T-helper 9 cell (primary cell): ENCODE data around the gene KRT39.
"Not testable (repeated sequence)": the region's sequence is repeated elsewhere in the genome, so short reads cannot be mapped to it uniquely, and the experiment has no call there.

Experiments used
- DNase-seq: peaks from one replicate; pipeline ENCODE4 v3.0.0-alpha.2; 2020

Gene KRT39

DNA sequence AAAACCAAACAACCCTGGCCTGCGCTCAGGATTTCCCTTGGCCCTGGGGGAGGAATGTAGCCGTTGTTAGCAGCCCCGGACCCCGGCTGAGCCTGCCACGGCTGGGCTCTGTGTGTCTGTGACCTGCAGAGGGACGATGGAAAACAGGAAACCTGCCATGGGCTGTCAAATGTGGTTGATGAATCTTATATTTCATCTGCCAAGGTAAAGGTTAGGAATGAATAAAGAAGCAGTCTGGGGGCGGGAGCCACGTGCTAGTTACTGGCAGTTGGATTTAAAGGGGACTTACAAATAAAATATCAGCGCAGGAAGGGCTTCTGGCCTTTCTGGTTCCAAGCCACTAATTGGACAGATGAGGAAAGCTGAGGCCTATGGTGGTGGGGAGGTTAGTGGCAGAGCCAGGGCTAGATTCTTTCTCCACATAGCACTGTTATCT lies 29.3 kb downstream of the KRT39 start, which contains the start of gene KRT23:
Gene KRT23, minus strand, starts transcription at position 263 of the 436 bp plus-strand sequence. CDS start 1,043 bp downstream, outside the sequence.
- no peak for DNase-seq

DNA sequence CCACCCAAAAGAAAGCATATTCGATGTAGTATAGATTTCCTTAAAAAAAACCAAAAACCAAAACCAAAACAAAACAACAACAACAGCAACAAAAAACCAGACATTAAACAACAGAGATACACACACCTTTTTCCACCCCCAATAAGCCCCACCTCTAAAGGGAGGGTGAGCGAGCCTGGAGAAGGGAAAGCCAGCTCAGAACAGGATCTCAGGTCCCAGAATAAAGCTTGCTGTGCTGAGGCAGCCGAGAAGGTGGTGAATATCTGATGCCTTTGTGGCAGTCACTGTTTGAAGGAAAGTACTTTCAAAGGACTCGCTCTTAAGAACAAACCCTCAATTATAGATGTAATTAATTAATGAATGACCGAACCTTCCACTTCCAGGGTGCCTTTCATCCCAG lies 29.8 kb downstream of the KRT39 start:
- DNase-seq: no peak

DNA sequence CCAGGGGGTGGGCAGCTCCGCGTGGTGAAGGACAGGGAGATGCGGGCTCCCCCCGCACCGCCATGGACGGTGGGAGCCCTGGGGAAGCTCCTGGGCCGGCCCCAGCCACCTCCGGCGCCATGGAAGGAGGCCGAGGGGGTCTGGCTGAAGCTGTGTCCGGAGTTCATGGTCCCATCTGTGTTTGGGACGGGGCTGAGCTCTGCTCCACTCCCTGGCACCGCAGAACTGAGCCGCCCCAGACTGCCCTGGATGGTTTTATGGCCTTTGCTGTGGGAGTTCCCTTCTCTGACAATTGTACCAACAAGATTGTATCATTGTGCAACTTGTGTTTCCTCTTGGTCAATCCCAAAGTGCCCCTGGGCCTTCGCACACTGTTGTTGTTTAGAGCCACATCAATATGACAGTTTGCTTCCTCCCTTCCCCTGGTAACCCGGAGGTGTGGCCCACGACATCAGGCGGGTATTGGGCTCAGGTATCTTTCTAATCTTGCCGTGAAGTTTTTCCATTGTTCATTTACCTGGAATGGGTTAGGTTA lies 30.2 kb downstream of the KRT39 start:
- DNase-seq: no peak

GRCh38 chr17:40935624-40936023 lies 31.1 kb downstream of the KRT39 start:
- DNase-seq: no peak

DNA sequence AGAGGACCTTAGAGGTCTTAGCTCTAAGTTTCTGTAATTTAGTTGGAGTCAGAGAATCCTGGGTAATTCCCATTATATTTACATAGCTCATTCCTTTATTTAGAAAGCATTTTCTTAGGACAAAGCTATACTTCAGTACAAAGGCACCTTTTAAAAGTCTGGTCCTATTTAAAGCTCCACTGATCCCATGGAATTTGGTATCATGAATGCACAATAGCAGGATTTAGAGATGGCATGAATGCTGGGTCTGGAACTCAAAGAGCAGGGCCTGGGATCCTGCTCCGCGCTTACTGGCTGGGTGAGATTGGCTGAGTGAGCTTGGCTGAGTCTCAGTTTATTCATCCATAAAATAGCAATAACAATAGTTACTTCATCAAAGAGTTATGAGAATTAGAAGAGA lies 34.1 kb downstream of the KRT39 start:
- no peak for DNase-seq

DNA sequence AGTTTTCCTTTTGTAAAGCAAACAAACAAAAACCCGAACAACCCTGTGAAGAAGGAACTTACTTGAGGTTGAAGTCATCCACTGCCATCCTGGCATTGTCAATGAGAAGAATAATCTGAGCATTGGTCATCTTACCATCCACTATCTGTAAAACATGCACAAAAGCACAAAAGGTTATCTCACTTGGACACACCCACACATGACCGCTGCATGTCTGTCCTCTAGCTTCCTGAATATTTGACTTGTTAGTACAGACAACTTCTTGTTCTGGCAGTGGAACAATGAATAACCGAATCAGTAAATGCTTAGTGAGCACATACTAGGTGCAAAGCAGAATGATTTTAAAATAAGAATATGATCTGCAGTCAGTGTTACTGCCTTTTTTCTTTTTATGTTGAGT lies 35.4 kb downstream of the KRT39 start:
- DNase-seq: no peak

DNA sequence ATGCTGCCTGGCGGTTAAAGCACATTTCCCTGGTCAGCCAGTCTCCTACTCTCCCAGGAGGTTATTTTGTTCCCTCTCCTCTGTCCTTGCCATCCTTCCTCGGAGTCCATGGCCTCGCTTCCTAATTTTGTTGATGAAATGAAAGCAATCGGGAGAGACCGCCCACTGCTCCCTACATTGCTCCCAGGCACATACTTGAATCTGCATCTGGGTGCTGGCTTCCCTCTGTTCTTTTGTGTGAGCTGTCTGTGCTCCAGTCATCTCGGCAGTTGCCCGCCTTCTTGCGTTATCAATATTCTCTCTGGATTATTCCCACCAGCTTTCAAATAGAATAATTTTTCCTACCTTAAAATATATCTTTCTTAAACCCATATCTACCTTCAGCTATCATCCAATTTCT lies 40.4 kb downstream of the KRT39 start:
- DNase-seq: no peak

DNA sequence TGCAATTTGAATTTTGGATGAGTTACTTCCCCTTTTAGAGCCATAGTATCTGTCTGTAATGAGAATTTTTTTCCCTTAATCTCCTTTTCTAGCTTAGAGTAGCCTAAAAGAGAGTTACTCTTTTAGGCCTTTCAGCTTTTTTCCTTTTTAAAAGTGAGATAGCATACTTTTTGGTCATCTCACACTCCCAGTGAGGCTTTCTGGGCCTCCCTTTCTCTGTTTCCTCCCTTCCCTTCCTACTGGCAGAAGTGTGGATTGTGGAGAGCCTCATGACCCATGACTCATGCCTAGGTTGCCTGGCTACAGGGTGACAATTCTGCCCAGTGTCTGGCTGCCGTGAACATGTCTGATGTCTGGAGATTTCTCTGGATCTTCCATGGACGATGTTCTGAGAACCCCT lies 44.5 kb downstream of the KRT39 start:
- no peak for DNase-seq

- DNase-seq: no peak
These were observed 45.7 kb downstream of the KRT39 start for GRCh38 chr17:40921026-40921425.

DNA sequence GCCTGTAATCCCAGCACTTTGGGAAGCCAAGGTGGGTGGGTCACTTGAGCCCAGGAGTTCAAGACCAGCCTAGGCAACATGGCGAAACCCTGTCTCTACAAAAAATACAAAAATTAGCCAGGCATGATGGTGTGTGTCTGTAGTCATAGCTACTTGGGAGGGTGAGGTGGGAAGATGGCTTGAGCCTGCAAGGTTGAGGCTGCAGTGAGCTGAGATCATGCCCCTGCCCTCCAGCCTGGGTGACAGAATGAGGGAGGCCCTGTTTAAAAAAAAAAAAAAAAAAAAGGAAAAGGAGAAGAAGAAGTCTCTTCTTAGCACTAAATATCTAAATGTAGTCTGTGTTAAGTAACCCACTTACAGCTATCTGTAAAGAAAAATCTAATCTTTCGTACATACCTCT lies 49.6 kb downstream of the KRT39 start:
- DNase-seq: not testable (repeated sequence)

DNA sequence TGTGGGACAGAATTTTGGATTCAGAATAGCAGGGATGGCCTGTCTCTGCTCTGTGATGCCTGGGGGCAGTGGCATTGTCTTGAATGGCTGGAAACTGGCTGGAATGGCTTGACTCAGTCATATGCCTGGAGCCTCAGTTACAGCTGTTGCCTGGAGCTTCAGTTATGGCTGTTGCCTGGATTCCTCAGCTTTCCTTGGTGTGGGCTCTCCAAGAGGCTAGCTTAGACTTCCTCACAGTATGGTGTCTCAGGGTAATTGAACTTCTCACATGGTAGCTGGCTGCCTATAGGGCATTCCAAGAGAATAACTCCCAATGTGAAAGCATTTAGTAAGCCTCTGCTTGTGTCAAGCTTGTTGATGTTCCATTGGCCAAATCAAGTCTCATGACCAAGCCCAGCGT lies 50.4 kb downstream of the KRT39 start:
- no peak for DNase-seq

DNA sequence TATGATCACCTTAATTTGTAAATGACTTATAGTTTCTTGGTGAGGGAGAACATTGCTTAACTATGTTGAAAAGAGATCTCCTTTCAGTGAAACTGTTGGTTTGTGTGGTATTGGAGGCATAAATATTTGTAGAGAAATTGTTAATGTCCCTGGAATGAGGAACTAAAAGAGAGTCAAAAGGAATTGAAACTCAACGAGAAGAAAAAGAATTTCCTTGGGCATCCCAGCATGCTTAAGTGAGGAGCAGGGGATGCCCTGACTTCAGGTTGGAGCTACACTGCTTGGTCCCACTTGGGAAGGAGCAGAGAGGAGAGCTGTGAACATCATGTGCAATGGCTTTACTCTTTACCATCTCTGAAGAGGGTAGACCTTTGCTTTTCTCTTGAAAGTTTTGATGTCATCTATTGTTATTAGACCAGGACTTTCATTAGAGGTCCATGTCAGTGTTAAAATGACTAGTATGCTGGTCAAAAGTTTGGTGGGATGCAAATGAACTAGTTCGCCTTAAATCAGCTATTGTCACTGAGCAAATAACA lies 51.0 kb downstream of the KRT39 start:
- DNase-seq: no peak

GRCh38 chr17:40915199-40915661 lies 51.5 kb downstream of the KRT39 start:
- no peak for DNase-seq

GRCh38 chr17:40914075-40914855 lies 52.5 kb downstream of the KRT39 start:
- DNase-seq: no peak

DNA sequence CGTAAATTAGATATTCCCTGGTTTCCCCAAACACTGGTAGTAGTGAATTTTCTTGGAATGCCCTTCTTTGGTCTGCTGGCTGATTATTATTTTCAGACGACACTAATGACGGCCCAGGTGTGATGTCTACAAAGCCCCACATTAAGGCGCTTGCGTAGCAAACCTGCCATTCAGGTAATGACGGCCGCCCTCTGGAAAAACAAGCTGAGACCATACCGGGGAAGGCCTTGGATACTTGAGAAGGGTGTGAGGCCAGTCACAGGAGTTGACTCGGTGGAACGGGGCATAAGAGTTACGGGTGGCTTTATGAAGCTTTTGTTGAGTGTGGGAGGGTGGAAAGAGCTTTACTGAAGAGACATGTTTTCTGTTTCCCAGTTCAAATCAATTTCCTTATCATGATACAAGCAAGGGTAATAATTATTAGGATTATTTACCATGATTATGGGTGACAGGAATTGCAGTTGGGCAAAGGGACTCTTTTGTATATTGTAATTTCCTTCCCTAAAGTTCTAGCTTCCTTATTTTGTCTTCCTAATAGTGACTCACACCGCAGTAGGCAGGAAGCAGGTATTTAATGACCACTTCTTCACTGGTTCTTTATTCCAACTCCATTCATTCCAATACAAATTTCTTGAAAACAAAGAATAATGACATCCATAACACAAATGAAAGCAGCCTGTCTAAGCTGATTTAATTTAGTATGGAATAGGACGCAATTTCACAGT lies 54.1 kb downstream of the KRT39 start:
- DNase-seq: no peak

DNA sequence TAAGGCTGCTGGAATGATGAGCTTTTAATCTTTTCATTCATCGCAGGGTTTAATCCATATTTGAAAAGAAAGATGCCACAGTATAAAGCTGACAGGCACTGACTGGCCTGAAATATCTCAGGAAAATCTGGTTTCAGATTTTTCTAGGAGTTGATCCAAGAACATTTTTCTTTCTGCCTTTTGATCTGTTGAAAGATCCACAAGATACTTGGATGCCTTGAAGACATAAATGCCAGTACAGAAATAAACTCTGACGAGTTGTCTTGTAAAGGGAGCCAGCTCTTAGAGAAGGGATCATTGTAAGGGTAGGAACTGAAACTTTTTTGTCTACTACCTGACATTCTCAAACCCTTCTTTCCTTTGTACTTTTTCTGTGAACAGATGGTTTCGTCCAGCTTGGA lies 56.3 kb downstream of the KRT39 start:
- no peak for DNase-seq

- no peak for DNase-seq
These were observed 57.0 kb downstream of the KRT39 start for GRCh38 chr17:40909755-40910154.

GRCh38 chr17:40909351-40909750 lies 57.4 kb downstream of the KRT39 start:
- peak; percentile 54 for DNase-seq
